Mucosa of descending colon (tissue), 3 donors: ENCODE results near the gene S100G. TPM values are rescaled to one million over a fixed set of nuclear protein-coding genes. Genes with fewer than 3 reads are reported as not detected.
A peak's percentile ranks its signal among the peaks of the same experiment; 100 is the strongest.

Experiments
- ATAC-seq: fragments of 200-7000 bp; cut with Tn5 transposase; one replicate; pipeline ENCODE4 v1.9.1; 2020; ENCODE audit warnings: mild to moderate bottlenecking, moderate library complexity
- DNase-seq, 3 donors: peaks; one replicate each; pipeline ENCODE4 v3.0.0-alpha.2; 2020
- H3K36me3 ChIP-seq: fragments of 200-600 bp; one replicate; pipeline ENCODE4 v1.8.0; 2021; ENCODE audit warnings: low read depth, mild to moderate bottlenecking
- H3K4me1 ChIP-seq: fragments of 200-600 bp; one replicate; pipeline ENCODE4 v1.8.0; 2021; ENCODE audit warnings: low read depth, mild to moderate bottlenecking
- H3K4me3 ChIP-seq: fragments of 200-600 bp; one replicate; pipeline ENCODE4 v1.8.0; 2021; ENCODE audit warnings: mild to moderate bottlenecking
- H3K9me3 ChIP-seq: fragments of 200-600 bp; one replicate; pipeline ENCODE4 v1.8.0; 2021; ENCODE audit warnings: mild to moderate bottlenecking
- intact Hi-C, 2 donors: fragments of 100-400 bp; cut with DNase I in 1 of 2; cut with micrococcal nuclease in 1 of 2; formaldehyde crosslinking; loops; one replicate each; pipeline versions ENCODE4 v1.11.0 to v1.11.1; 2022; cut with DNase I, micrococcal nuclease
- total RNA-seq, 3 donors: library from RNA; stranded (reverse); fragmentation: NEBNext Ultra II Directional in 2 of 3; extraction: Animal tissue kit (Norgen Biotek cat#: 25700) in 2 of 3; gene quantifications; one replicate each; pipeline versions ENCODE4 v1.2.1 to v1.2.4, GENCODE V29; 2021 to 2023
- TF ChIP-seq, protein P1 (sequence below): fragments of 200-600 bp; IDR thresholded peaks from one replicate; pipeline ENCODE4 v1.8.0; 2022; ENCODE audit warnings: antibody characterized with exemption, mild to moderate bottlenecking
- donor health status: DM: no; HTN: no; CAD: no; lungs with moderate emphysema.
- donor health status: DM: no; HTN: no; CAD: no.
- donor health status: DM: no; HTN: yes; CAD: no.

Gene S100G
- total RNA-seq, 3 donors from 2014 or later = not detected

GRCh38 chrX:16653424-16653823, 3.5 kb downstream of the S100G start:
- TF ChIP-seq, protein P1, sequence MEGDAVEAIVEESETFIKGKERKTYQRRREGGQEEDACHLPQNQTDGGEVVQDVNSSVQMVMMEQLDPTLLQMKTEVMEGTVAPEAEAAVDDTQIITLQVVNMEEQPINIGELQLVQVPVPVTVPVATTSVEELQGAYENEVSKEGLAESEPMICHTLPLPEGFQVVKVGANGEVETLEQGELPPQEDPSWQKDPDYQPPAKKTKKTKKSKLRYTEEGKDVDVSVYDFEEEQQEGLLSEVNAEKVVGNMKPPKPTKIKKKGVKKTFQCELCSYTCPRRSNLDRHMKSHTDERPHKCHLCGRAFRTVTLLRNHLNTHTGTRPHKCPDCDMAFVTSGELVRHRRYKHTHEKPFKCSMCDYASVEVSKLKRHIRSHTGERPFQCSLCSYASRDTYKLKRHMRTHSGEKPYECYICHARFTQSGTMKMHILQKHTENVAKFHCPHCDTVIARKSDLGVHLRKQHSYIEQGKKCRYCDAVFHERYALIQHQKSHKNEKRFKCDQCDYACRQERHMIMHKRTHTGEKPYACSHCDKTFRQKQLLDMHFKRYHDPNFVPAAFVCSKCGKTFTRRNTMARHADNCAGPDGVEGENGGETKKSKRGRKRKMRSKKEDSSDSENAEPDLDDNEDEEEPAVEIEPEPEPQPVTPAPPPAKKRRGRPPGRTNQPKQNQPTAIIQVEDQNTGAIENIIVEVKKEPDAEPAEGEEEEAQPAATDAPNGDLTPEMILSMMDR = no peak
- no peaks in the 10 kb centered on the region for H3K4me1 ChIP-seq
- H3K9me3 ChIP-seq = no peaks in the 10 kb centered on the region
- no peak overlapping the region for H3K4me3 ChIP-seq
- DNase-seq = peak in 2 of 3 donors; percentile 41 to 69
- H3K36me3 ChIP-seq = no peaks in the 10 kb centered on the region
- intact Hi-C loops = no loop called here
- ATAC-seq = peak; percentile 84

DNA sequence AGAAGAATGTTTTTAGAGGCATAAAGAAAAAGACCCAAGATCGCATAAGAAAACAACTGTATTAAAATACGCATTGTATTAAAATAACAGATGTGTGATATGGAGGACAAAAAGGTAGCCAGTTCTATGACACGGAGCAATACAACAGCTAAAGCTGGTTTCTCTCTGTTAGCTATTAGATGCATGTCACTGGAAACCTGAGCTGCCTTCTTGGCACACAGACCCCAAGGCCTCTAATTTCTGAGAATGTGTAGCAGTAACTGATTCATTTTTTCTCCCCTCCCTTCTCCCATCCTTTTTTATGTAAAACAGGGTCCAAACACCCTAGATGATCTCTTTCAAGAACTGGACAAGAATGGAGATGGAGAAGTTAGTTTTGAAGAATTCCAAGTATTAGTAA, 4.1 kb downstream of the S100G start:
- no peaks in the 10 kb centered on the region for H3K36me3 ChIP-seq
- H3K4me3 ChIP-seq = no peak overlapping the region
- intact Hi-C loops = no loop called here
- no peak for DNase-seq
- H3K4me1 ChIP-seq = no peaks in the 10 kb centered on the region
- no peak for ATAC-seq
- no peaks in the 10 kb centered on the region for H3K9me3 ChIP-seq
- TF ChIP-seq, protein P1 = no peak

DNA sequence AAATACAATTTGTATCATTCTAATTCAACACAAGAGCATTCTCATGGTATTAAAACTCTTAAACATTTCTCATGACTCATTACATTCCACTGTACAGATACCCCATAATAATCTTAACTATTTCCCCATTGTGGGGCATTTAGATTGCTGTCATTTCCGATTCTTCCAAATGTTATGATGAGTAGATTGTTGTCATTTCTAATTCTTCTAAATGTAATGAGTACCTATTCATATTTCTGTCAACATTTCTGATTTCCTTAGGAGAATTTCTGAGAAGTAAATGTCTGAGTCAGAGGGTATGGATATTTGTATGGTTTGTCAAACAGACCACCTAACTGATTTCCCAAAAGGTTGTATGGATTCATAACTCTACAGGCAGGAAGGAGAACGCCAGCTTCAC, 8.3 kb downstream of the S100G start:
- Histone ChIP-seq H3K9me3 (no peaks in the 10 kb centered on the region), H3K4me3 (no peak overlapping the region), H3K4me1 (no peaks in the 10 kb centered on the region), H3K36me3 (no peaks in the 10 kb centered on the region)
- TF ChIP-seq, protein P1 = no peak
- intact Hi-C loops = no loop called here
- no peak for ATAC-seq
- DNase-seq = no peak

GRCh38 chrX:16659321-16659720, 9.4 kb downstream of the S100G start:
- TF ChIP-seq, protein P1 = no peak
- no peaks in the 10 kb centered on the region for H3K36me3 ChIP-seq
- DNase-seq (no peak), ATAC-seq (no peak)
- intact Hi-C loops = no loop called here
- H3K4me1 ChIP-seq = no peaks in the 10 kb centered on the region
- no peaks in the 10 kb centered on the region for H3K9me3 ChIP-seq
- H3K4me3 ChIP-seq = no peak overlapping the region

DNA sequence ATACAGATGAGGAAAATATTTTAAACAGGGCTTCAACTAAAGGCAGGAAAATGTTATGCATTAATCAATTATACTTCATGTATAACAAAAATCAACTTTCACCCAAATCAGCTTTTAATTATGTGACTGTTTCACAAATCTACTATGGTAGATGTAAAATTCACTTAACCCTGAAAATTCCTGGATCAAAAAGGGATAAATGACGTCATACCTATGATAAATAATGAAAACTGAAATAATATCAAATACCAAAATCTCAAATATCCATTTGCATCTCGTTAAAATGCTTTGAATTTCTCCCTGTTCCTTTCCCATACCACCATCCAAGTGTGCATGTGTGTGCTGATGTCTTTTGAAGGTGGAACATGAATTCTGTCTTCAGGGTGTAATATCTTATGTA, 11.5 kb downstream of the S100G start:
- intact Hi-C loops = no loop called here
- ATAC-seq (no peak), DNase-seq (no peak)
- H3K4me1 ChIP-seq = no peaks in the 10 kb centered on the region
- TF ChIP-seq, protein P1 = no peak
- H3K36me3 ChIP-seq = no peaks in the 10 kb centered on the region
- no peaks in the 10 kb centered on the region for H3K9me3 ChIP-seq
- no peak overlapping the region for H3K4me3 ChIP-seq

- TF ChIP-seq, protein P1 = no peak
- DNase-seq = no peak
- intact Hi-C loops = no loop called here
- ATAC-seq = no peak
- Histone ChIP-seq H3K36me3 (no peaks in the 10 kb centered on the region), H3K9me3 (no peaks in the 10 kb centered on the region), H3K4me1 (no peaks in the 10 kb centered on the region), H3K4me3 (no peak overlapping the region)
Measured at GRCh38 chrX:16662402-16662801, 12.4 kb downstream of the S100G start.
